CD4-positive, alpha-beta T cell treated with Interleukin-6 for 4 hours (primary cell): ENCODE data around the gene PCSK5.
A peak's percentile ranks its signal among the peaks of the same experiment; 100 is the strongest.

Source experiments
- DNase-seq: peaks from one replicate; pipeline ENCODE4 v3.0.0-alpha.2; 2020; ENCODE audit warnings: mixed read lengths

Gene PCSK5

DNA sequence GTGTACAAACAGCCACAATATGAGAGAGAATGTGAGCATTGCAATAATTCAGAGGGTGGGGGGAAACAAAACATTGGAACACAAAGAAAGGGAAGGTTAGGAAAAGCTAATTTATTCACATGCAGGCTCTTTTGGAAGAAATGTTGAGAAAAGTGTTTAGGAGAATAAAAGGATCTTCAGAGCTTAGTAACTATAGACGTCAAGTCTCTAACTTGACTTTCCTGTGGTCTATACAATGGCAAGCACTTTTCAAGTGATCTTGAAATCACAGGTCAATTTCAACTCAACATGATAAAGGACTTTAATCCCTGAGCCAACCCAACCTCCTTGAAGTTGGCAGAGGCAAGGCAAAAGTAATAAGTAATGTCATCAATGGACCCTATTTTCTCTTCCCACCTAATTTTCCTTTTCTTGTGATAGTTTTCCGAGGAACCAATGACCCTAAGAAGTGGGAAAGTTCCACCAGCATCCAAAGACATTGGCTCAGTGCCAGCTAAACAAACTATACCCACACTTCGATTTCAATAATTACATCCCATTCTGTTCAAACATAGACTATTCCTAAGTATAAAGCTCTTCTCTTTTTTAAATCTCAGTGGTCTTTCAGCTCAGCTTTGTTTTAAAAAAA lies 480.0 kb downstream of the PCSK5 start:
- no peak for DNase-seq

DNA sequence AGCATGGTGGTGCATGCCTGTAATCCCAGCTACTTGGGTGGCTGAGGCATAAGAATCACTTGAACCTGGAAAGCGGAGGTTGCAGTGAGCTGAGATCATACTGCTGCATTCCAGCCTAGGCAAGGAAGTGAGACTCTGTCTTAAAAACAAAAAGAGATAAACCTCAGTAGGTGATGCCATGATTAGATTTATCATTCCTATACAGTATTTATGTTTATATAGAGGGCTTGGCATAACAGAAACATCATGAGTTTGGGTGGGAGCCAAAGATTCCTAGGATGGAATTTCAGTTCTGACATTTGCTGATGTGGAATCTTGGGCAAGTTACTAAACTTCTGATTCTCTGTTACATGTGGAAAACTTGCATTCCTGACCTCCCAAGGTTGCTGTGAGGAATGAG lies 481.4 kb downstream of the PCSK5 start:
- no peak for DNase-seq

GRCh38 chr9:76372336-76372735 lies 481.9 kb downstream of the PCSK5 start:
- no peak for DNase-seq

GRCh38 chr9:76373173-76373783 lies 482.8 kb downstream of the PCSK5 start:
- DNase-seq = no peak

GRCh38 chr9:76373784-76374474 lies 483.5 kb downstream of the PCSK5 start:
- DNase-seq = no peak

DNA sequence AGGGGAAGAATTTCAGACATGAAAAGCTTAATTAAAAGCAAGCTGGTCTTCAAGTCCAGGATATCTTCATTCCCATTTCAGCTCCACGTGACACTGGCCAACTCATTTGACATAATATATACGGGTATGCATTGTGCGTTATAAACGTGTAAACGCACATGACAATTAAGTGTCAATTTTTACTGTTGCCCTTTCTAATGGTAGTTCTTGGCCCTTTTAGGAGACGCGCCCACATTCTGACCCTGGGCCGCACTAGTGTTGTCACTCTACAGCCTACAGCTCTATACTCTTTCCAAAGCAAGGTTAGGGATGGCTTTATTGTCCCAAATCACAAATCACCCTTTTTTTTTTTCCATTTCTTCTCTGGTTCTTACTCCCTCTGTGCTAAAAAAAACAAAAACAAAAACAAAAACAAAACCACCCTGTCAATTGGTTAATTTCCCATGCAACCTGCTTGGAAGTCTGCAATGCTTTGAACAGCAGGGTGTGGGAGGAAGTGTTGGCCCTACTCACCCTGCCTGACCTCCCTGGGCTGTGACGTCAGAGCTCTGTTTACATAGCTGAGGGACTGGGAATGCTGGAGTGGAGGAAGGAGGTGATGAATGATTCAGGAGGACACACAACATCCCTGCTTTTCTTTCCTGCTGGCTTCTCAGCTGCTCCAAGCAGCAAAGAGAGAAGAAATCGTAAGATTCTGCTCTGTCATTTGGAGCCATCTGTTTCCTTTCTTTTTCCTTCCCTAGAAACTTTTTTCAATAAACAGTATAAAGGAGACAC lies 484.5 kb downstream of the PCSK5 start:
- DNase-seq = no peak

- no peak for DNase-seq
These were observed 487.3 kb downstream of the PCSK5 start for GRCh38 chr9:76377791-76378190.

DNA sequence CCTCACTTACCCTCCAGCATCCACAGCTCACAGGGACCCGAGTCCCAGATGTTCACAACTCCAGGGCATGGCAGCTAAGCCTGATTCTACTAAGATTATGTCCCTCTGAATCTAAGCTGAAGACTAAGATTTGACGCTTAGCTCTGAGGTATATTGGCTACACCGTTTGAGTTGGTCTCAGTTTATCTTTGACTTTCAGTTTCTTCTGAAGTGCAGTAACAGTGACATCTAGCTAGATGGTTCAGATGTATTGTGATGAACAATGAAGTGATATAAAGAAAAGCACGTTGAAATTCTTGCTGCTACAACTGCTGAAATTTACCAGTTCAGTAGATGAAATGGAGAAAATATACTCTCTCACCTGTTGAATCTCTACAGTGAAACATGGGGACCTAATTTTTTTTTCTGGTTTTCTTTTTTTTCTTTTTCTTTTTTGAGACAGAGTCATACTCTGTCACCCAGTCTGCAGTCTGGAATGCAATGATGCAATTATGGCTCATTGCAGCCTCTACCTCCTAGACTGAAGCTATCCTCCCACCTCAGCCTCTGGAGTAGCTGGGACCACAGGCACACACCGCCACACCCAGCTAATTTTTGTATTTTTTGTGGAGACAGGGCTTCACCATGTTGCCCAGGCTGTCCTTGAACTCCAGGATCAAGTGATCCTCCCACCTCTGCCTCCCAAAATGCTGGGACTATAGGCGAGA lies 488.0 kb downstream of the PCSK5 start:
- DNase-seq = no peak

- no peak for DNase-seq
These were observed 489.0 kb downstream of the PCSK5 start for GRCh38 chr9:76379494-76379893.

DNA sequence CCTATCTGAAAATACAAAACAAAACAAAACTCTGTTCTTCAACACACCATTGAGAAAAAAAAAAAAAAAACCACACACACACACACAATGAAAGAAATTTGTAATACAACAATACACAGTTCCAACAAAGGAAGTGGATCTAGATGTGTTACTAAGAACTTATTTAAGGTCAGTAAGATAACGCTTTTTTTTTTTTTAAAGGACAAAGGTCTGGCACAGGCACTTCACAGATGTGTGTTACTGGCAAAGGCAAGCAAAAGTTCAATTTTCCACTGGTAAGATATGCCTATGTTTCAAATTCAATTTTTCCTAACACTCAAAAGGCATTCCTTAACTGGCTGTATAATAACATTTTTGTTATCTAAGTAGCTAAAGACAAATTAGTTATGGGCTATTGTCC lies 500.2 kb downstream of the PCSK5 start:
- DNase-seq = no peak

GRCh38 chr9:76394195-76394959 lies 503.9 kb downstream of the PCSK5 start, which contains the start of gene RFK:
Gene RFK (minus strand): TSS chr9:76394426. CDS start chr9:76394171, 255 bp downstream.
- peak; percentile 92 for DNase-seq

GRCh38 chr9:76394960-76395252 lies 504.4 kb downstream of the PCSK5 start:
- peak; percentile 65 for DNase-seq

- no peak for DNase-seq
These were observed 504.9 kb downstream of the PCSK5 start for GRCh38 chr9:76395381-76395780.

- DNase-seq = no peak
These were observed 505.7 kb downstream of the PCSK5 start for GRCh38 chr9:76396144-76396543.

DNA sequence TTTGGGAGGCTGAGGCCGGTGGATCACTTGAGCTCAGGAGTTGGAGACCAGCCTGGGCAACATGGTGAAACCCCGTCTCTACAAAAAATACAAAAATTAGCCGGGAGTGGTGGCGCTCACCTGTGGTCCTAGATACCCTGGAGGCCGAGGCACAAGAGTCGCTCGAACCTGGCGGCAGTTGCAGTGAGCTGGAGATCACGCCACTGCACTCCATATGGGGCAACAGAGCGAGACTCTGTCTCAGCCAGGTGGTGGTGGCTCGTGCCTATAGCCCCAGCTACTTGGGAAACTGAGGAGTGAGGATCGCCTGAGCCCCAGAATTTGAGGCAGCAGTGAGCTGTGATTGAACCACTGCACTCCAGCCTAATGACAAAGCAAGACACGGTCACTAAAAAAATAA lies 506.1 kb downstream of the PCSK5 start:
- no peak for DNase-seq

DNA sequence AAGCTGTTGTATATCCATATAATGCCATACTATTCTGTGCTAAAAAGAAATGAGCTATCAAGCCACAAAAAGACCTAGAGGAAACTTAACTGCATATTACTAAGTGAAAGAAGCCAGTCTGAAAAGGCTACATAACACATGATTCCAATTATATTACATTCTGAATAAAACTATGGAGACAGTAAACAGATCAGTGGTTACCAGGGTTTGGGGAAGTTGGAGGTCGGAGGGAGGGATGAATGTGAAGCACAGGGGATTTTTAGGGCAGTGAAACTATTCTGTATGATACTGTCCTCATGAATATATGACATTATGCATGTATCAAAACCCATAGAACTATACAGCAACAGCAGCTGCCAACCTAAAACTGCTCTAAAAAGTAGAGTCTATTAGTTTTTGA lies 509.4 kb downstream of the PCSK5 start:
- no peak for DNase-seq

GRCh38 chr9:76400534-76401096 lies 510.1 kb downstream of the PCSK5 start:
- DNase-seq = no peak

DNA sequence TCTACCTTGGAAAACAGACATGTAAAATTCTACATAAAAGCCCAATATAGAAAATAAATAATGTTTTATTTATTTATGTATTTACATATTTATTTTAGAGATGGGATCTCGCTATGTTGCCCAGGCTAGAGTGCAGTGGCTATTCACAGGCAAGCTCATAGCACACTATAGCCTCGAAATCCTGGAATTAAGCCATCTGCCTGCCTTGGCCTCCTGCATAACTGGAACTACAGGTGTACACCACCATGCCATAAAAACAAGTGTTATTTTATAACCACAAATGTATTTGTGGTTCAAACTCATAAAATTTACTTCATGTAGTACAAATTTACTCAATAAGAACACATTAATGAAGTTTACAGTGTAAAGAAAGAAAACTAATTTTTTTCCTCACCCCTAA lies 510.7 kb downstream of the PCSK5 start:
- DNase-seq = no peak

GRCh38 chr9:76401580-76402354 lies 511.3 kb downstream of the PCSK5 start:
- DNase-seq = no peak

GRCh38 chr9:76403352-76403751 lies 512.9 kb downstream of the PCSK5 start:
- peak; percentile 20 for DNase-seq

DNA sequence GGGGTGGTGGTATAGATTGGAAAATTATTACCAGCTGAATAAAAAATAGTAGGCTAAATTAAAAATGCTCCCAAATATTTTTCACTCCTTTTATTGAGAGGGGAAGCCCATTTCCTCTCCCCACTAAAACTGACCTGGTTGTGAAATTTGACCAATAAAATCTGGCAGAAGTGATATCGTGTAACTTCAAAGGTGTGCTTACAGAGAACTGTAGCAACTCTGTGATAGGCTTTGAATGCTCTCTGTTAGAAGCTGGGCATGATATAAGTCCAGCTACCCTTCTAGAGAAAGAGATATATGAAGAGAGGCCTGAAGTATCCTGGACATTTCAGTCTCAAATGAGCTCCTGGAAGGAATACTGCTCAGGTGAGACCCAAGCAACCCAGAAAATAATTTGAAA lies 513.9 kb downstream of the PCSK5 start:
- DNase-seq = no peak
